HCT116 (cell line): ENCODE data around the gene TPH2.

ENCODE experiments used
- CBX3 ChIP-seq: IDR thresholded peaks from 2 replicates; pipeline ENCODE4 v1.6.1; 2012; ENCODE audit warnings: low read depth
- EZH2 ChIP-seq: fragments of 200-600 bp; sonication (generic); IDR thresholded peaks from 2 replicates; pipeline ENCODE4 v1.6.1; 2017; ENCODE audit warnings: antibody characterized with exemption, mixed run types
- MAX ChIP-seq: IDR thresholded peaks from 2 replicates; pipeline ENCODE4 v1.6.1; 2012
- POLR2A ChIP-seq: IDR thresholded peaks from 2 replicates; pipeline ENCODE4 v1.7.0; 2011; ENCODE audit warnings: borderline replicate concordance; ENCODE audit not compliant: insufficient read depth, insufficient read length; ENCODE audit errors: extremely low read depth
- SIN3A ChIP-seq: IDR thresholded peaks from 2 replicates; pipeline ENCODE4 v1.6.1; 2012; ENCODE audit warnings: low read depth
- YY1 ChIP-seq: IDR thresholded peaks from 2 replicates; pipeline ENCODE4 v1.6.1; 2011; ENCODE audit warnings: low read length, low read depth, moderate library complexity, mild to moderate bottlenecking; ENCODE audit not compliant: insufficient replicate concordance; ENCODE audit errors: extremely low read depth
- ZNF274 ChIP-seq: fragments of 200-500 bp; sonication (Bioruptor generic); IDR thresholded peaks from 2 replicates; pipeline ENCODE4 v1.6.1; 2014; ENCODE audit warnings: mild to moderate bottlenecking, low read depth, low read length, inconsistent platforms
- TF ChIP-seq, protein P1 (sequence below), 3 experiments: fragments of 200-600 bp in 1 of 3; sonication (generic) in 1 of 3; IDR thresholded peaks in 2 of 3; conservative IDR thresholded peaks in 1 of 3; 2 replicates each; pipeline ENCODE4 v1.5.1; 2012 to 2017; ENCODE audit warnings: low read depth in 2 of 3, low read length in 2 of 3, antibody characterized with exemption in 1 of 3, borderline replicate concordance in 1 of 3, control low read depth in 1 of 3, mild to moderate bottlenecking in 1 of 3, mixed read lengths in 1 of 3, mixed run types in 1 of 3, moderate library complexity in 1 of 3; ENCODE audit not compliant: insufficient read depth in 1 of 3
- TF ChIP-seq, protein P2 (sequence below): IDR thresholded peaks from 2 replicates; pipeline ENCODE4 v1.6.1; 2012

DNA sequence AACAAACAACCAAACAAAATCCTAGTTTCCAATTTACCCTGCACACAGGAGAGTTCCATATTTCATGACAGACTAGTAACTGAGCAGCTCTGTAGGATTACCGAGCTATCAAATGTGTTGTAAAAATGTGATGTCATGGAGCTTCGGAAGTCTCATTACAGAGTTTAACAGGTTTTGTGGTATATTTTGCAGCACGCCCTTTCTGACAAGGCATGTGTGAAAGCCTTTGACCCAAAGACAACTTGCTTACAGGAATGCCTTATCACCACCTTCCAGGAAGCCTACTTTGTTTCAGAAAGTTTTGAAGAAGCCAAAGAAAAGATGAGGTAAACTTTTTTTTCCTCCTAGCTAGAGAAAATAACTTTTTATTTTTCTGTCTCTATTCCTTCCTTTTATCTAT lies 92.4 kb downstream of the TPH2 start:
- TF ChIP-seq EZH2 (no peak), SIN3A (no peak), MAX (no peak), ZNF274 (no peak), YY1 (no peak), CBX3 (no peak), POLR2A (no peak)
- TF ChIP-seq, protein P1, sequence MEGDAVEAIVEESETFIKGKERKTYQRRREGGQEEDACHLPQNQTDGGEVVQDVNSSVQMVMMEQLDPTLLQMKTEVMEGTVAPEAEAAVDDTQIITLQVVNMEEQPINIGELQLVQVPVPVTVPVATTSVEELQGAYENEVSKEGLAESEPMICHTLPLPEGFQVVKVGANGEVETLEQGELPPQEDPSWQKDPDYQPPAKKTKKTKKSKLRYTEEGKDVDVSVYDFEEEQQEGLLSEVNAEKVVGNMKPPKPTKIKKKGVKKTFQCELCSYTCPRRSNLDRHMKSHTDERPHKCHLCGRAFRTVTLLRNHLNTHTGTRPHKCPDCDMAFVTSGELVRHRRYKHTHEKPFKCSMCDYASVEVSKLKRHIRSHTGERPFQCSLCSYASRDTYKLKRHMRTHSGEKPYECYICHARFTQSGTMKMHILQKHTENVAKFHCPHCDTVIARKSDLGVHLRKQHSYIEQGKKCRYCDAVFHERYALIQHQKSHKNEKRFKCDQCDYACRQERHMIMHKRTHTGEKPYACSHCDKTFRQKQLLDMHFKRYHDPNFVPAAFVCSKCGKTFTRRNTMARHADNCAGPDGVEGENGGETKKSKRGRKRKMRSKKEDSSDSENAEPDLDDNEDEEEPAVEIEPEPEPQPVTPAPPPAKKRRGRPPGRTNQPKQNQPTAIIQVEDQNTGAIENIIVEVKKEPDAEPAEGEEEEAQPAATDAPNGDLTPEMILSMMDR (IDR thresholded peaks at IDR 0.05 in 2 of 3, conservative IDR thresholded peaks at IDR 0.05 in 1 of 3; ENCODE audit: borderline replicate concordance in 1 of 3, insufficient read depth in 1 of 3, low read depth in 2 of 3, low read length in 2 of 3), result no peak
- TF ChIP-seq, protein P2, sequence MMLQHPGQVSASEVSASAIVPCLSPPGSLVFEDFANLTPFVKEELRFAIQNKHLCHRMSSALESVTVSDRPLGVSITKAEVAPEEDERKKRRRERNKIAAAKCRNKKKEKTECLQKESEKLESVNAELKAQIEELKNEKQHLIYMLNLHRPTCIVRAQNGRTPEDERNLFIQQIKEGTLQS, result no peak
